HG03571 (cell line): Measurements from ENCODE around the gene PCNX4.
A peak's percentile ranks its signal among the peaks of the same experiment; 100 is the strongest.

Experiments
- ATAC-seq: cut with Tn5 transposase; IDR thresholded peaks from one replicate; pipeline ENCODE4 v1.9.1; 2021; ENCODE audit not compliant: unreplicated experiment

Gene PCNX4

DNA sequence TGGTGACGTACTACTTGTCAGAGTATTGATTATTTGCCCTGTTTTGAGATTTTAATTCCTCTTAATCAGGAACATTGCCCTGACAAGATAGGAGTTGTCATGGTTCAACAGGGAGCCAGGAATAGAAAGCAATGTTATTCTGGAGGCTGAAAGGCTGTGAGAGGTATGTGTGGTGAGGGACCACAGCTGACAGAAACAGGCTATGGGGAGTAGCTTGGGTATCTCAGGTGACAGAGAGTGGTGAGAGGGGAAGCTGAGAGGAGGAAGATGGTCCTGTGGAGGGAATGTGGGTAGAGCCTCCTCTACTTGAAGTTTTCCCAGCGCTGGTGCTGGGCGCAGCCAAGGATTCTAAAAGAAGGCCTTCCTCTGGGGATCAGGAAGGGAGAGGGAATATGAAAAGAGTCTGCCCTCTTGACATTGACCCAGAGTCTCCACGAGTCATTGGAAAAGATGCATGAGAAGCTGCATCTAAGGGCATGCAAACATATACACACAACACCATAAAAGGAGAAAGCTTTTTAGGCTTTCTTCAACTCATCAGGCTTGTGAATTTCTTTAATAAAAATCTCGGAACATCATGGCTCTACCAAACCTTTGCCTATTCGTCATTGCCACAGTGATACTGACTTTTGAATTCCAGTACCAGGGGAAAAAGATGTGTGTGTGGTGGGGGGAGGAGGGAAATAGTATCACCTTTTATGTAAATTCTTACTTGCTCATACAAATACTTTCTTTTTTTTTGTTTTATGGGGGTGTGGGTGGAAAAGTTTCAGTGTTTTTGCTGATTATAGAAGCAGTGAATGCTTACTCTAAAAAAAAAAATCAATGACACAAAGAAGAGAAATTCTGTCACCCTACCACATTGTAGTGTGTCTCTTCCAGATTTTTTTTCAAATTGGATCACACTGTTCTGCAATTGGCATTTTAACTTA, 113.4 kb downstream of the PCNX4 start:
- ATAC-seq: peak; percentile 43

GRCh38 chr14:60206249-60206670, 114.5 kb downstream of the PCNX4 start:
- ATAC-seq: no peak

DNA sequence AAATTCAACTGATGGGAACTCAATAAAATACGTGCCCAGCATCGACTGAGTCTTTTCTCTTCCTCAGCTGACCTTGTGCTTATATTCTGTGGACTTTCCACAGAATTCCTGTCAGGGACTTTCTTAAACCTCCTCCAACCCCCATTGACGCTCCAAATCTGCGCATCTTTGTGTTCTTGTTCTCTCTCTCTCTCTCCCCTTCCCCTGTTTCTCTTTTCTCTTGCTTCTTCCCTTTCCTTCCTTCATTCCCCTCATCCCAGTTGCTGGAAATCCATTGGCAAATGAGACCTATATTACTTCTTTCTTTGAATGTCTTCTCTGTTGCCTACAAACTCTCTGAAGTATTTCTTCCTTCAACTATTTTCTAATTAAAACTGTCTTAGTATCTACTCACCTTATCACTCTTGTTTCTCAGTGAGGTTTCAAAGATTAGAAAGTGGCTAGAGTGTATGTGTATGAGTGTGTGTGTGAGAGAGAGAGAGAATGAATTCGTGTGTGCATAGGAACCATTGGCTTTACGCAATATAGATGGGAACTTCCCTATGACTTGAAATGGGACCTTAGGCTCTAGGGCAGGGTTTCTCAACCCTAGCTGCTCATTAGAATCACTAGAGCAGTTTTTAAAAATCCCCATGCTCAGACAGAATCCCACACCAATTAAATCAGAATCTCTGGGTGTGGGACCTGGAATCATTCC, 115.3 kb downstream of the PCNX4 start:
- no peak for ATAC-seq

DNA sequence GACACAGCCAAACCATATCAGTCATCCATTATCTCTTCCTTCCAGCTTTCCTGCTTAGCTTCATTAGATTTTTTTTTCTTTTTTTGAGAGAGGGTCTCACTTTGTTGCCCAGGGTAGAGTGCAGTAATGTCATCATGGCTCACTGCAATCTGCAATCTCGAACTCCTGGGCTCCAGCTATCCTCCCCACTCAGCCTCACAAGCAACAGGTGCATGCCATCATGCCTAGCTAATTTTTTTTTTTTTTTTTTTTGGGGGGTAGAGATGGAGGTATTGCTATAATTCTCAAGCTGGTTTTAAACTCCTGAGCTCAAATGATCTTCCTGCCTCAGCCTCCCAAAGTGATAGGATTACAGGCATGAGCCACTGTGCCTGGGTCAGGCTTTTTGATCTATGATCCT, 119.0 kb downstream of the PCNX4 start:
- ATAC-seq: no peak

GRCh38 chr14:60211153-60211552, 119.4 kb downstream of the PCNX4 start:
- no peak for ATAC-seq

DNA sequence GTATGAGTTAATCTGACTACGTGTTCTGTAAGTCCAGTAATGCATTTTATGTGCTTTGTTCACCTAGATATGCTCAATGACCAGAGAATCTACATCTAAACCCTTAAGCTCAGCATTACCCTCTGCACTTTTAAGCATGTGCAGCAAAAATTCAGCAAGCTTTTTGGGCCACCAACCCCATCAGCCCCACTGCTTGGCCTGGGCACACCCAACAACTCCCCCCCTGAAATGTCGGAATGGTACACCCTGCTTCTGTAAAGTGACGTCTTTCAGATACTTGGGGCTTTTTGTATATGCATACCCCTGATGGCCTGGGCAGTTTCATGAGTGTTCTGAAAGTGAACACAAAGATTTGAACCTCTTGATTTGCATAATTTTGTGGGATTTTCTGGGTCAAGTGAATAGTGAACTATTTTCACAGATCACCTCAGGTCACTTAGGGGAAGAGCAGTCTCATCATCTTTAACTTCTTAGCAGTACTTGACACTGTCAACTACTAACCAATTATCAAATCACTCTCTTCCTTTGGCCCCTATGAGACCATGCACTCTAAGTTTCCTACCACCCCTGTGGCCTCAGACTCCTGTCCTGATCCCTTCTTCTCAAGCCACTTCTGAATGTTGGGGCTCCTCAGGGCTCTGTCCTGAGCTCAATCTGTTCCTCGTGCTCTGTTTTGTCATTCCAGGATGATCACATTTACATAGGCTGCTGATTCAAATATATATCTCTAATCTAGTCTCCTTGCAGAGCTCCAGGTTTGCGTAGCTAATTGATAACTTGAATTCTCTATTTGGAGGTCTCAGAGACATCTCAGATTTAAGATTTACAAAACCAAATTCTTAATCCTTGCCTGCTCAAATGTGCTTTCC, 121.0 kb downstream of the PCNX4 start:
- ATAC-seq: peak; percentile 88

- no peak for ATAC-seq
Measured at GRCh38 chr14:60214003-60214402, 122.3 kb downstream of the PCNX4 start.

DNA sequence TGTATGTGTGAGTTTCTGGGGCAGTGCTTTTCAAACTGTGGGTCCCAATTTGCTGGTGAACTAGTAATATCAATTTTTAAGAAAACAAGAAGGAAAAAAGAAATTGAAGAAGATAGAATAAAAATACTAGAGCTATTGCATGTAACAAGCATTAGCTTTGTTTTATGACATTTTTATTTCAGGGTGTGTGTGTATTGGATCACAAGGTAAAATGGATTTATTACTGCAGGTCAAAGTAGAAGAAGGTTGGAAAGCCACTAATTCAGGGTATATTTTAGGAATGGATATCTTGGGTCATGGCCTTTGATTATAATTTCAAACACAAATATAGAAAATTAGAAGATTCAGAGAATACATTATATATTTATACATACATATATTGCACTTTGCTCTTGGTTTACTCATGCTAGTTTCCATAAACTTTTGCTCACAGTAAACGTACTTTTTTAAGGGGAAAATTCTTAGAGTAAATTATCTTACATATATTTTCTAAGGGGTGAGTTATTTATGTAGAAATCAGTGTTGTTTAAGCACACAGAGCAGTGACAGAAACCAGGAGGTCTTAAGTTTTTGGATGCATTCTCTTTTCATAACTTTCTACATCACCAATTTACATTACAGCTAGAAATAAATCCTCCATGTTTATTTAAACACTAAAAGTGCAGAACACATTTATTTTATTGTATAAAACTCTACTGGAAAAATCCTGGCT, 122.8 kb downstream of the PCNX4 start:
- no peak for ATAC-seq

DNA sequence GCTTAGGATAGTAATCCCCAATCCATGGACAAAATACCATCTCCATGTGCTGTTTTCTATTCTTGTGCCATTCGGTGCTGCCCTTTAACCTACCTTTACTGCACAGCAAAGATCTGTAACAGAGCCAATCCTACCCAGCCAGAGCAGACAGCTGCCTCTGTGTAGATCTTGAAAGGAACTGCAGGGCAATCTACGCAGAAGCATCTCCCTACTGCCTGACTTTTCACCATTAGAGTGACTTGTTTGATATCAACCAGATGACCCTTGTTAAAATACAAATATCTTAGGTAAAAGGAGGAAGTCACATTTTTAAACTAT, 123.4 kb downstream of the PCNX4 start:
- no peak for ATAC-seq

DNA sequence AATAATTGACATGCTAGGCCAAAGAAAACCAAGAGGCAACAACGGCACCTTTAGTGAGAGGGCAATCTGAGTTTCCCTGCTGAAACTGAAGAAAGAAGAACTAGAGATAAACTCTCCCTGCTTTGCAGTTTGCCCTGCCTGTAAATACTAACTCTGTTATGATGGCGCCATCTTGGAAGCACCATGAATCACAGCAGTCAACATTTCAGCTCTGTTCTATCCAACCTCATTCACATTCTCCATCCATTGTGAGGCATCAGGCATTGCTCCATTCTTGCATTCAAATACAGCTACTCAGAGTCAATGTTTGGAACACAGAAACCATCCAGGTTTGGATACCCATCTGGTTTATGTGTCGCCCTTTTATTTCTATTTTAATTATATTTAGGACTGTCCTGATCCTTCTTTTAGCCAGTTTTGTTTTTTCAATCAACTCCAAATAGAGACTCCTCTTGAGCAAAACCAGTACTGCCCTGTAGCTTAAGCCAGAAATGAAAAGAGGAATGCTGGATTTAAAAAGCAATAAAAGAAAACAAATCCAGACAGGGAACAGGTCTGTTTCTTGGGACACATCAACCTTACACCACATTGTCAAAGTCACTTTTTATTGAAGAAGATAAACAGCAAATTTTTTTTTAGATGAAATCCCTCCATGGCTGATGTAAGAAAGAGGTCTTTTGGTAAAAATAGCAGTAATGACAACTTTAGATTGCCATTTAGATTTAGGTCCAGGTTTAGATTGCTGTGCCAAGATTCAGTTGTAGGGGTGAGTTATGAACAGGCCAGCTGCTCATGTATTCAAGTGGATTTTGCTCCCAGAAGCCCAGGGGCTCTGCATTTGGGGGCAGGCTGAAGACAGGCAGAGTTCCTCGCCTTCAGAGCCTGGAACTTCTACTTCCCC, 124.0 kb downstream of the PCNX4 start:
- ATAC-seq: no peak

DNA sequence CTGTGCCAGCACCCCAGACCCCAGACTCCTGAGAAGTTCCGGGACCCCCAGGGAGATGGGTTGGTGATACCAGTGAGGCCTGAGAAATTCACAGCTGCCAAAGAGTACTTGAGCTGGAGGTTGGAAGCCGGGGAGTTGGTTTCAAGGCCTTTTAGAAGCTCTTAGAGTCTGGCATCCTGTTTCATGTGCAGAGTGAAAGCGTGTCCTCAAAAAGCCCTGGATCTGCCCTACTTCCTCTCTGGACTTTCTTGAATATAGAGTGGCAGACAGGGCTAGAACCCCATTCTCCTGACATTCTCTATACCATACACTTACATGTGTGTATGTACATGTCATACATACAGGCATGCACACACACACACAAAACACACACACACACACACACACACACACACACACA, 126.0 kb downstream of the PCNX4 start:
- ATAC-seq: no peak
